HepG2 (cell line): ENCODE measurements around the gene PDGFB. TPM values are rescaled to one million over a fixed set of nuclear protein-coding genes. Genes with fewer than 3 reads are reported as not detected.

ENCODE experiments used
- ATAC-seq: fragments of 200-7000 bp; cut with Tn5 transposase; 3 replicates; pipeline ENCODE4 v1.9.1; 2020; ENCODE audit warnings: mild to moderate bottlenecking, moderate library complexity
- BruUV-seq: library from RNA; stranded (reverse); fragments of 400-500 nt; replicated peaks from 2 replicates; lab custom pipeline; 2021; lab: Mats Ljungman, UMichigan
- CTCF ChIA-PET: fragments of 300-600 bp; formaldehyde crosslinking; extraction: SDS; loops from one replicate; lab custom pipeline; 2021; ENCODE audit warnings: low total read pairs, inconsistent platforms, low intra/inter-chr PET ratio; lab: Yijun Ruan, JAX
- POLR2A ChIA-PET: fragments of 350-600 bp; sonication (Branson Sonifier 250); formaldehyde crosslinking; loops from one replicate; lab custom pipeline; 2020; ENCODE audit warnings: antibody characterized with exemption, inconsistent platforms; lab: Yijun Ruan, JAX
- DNase-seq: peaks from one replicate; pipeline ENCODE4 v3.0.0-alpha.2; 2015; ENCODE audit warnings: low spot score
- FAIRE-seq: peaks from 3 replicates; lab custom pipeline; 2011; peaks lifted over from hg19 to GRCh38; lab: Jason Lieb, UNC
- H2AFZ ChIP-seq: one replicate; pipeline ENCODE4 v1.6.1; 2011; ENCODE audit warnings: low read length, inconsistent platforms
- H3K27ac ChIP-seq: fragments of 300-600 bp; 3 replicates; pipeline ENCODE4 v1.8.0; 2011; ENCODE audit warnings: mixed run types, mild to moderate bottlenecking, mixed read lengths, low read length, inconsistent platforms; ENCODE audit not compliant: insufficient read depth; ENCODE audit errors: extremely low read length
- H3K27me3 ChIP-seq, 2 experiments: fragments of 200-600 bp in 1 of 2; 2 replicates in 1 of 2; 3 replicates in 1 of 2; pipeline versions ENCODE4 v1.6.0 to v1.8.0; 2011; ENCODE audit warnings: low read length in 2 of 2, mild to moderate bottlenecking in 2 of 2, moderate library complexity in 2 of 2, inconsistent platforms in 1 of 2; ENCODE audit not compliant: insufficient read depth in 2 of 2, control insufficient read depth in 1 of 2
- H3K36me3 ChIP-seq, 2 experiments: fragments of 200-600 bp in 1 of 2; replicated peaks in 1 of 2; 2 replicates in 1 of 2; 3 replicates in 1 of 2; pipeline versions ENCODE4 v1.5.1 to v1.8.0; 2011; ENCODE audit warnings: low read length in 2 of 2, inconsistent platforms in 1 of 2; ENCODE audit not compliant: insufficient read depth in 2 of 2, control insufficient read depth in 1 of 2
- H3K4me1 ChIP-seq: 2 replicates; pipeline ENCODE4 v1.5.1; 2012; ENCODE audit warnings: low read length, inconsistent platforms; ENCODE audit not compliant: insufficient read depth
- H3K4me2 ChIP-seq: 2 replicates; pipeline ENCODE4 v1.6.0; 2011; ENCODE audit warnings: low read depth, low read length, inconsistent platforms
- H3K4me3 ChIP-seq, 3 experiments: fragments of 200-600 bp in 1 of 3; sonication (generic), shearing (Covaris generic) in 1 of 3; replicated peaks in 1 of 3; 2 replicates each; pipeline ENCODE4 v1.5.1; 2011 to 2016; ENCODE audit warnings: low read length in 3 of 3, inconsistent platforms in 2 of 3, low read depth in 2 of 3, mild to moderate bottlenecking in 2 of 3, control low read depth in 1 of 3, mixed read lengths in 1 of 3; ENCODE audit not compliant: insufficient read depth in 1 of 3
- H3K79me2 ChIP-seq: one replicate; pipeline ENCODE4 v1.6.1; 2011; ENCODE audit warnings: low read length, inconsistent platforms; ENCODE audit not compliant: insufficient read depth
- H3K9ac ChIP-seq: 2 replicates; pipeline ENCODE4 v1.6.0; 2011; ENCODE audit warnings: mild to moderate bottlenecking, low read depth, low read length, inconsistent platforms; ENCODE audit not compliant: insufficient read depth
- H3K9me3 ChIP-seq: 2 replicates; pipeline ENCODE4 v1.5.1; 2012; ENCODE audit warnings: mild to moderate bottlenecking, low read length
- H4K20me1 ChIP-seq: 2 replicates; pipeline ENCODE4 v1.6.0; 2011; ENCODE audit warnings: inconsistent platforms, mild to moderate bottlenecking, low read length, moderate library complexity; ENCODE audit not compliant: insufficient read depth
- KLF16 ChIP-seq, 2 experiments: sonication (generic) in 1 of 2; formaldehyde crosslinking in 1 of 2; IDR thresholded peaks; 2 replicates each; pipeline versions ENCODE4 v1.6.1 to v1.8.0; 2016 to 2023; ENCODE audit warnings: missing genetic modification reagents in 2 of 2, missing compliant biosample characterization in 1 of 2
- LCORL ChIP-seq, 2 experiments: fragments of 450-650 bp in 1 of 2; sonication (generic) in 1 of 2; formaldehyde crosslinking in 1 of 2; IDR thresholded peaks; 2 replicates each; pipeline versions ENCODE4 v1.5.0 to v1.6.1; 2017 to 2020; ENCODE audit warnings: antibody characterized with exemption in 1 of 2, missing genetic modification reagents in 1 of 2
- MAFK ChIP-seq, 2 experiments: IDR thresholded peaks in 1 of 2; conservative IDR thresholded peaks in 1 of 2; 2 replicates each; pipeline ENCODE4 v1.6.1; 2011; ENCODE audit warnings: improper control_type of control experiment in 2 of 2, low read length in 2 of 2
- NFYC ChIP-seq: IDR thresholded peaks from 2 replicates; pipeline ENCODE4 v1.6.1; 2016; ENCODE audit warnings: missing genetic modification reagents, missing compliant biosample characterization
- PHF5A ChIP-seq: IDR thresholded peaks from one replicate; pipeline ENCODE4 v1.6.1; 2018; ENCODE audit warnings: low read depth, missing genetic modification reagents; ENCODE audit not compliant: unreplicated experiment
- RFX1 ChIP-seq: fragments of 450-650 bp; IDR thresholded peaks from 2 replicates; pipeline ENCODE4 v1.6.1; 2017
- SP5 ChIP-seq: IDR thresholded peaks from 2 replicates; pipeline ENCODE4 v1.6.1; 2016; ENCODE audit warnings: low read depth, borderline replicate concordance
- STAG1 ChIP-seq: sonication (generic); formaldehyde crosslinking; IDR thresholded peaks from 2 replicates; pipeline ENCODE4 v1.4.0; 2020; ENCODE audit warnings: missing genetic modification reagents
- ZKSCAN8 ChIP-seq: IDR thresholded peaks from 2 replicates; pipeline ENCODE4 v1.6.1; 2016; ENCODE audit warnings: borderline replicate concordance, missing genetic modification reagents, missing compliant biosample characterization
- ZNF10 ChIP-seq: sonication (generic); formaldehyde crosslinking; IDR thresholded peaks from 2 replicates; pipeline ENCODE4 v1.4.0; 2020; ENCODE audit warnings: mild to moderate bottlenecking, low read depth, missing genetic modification reagents, borderline replicate concordance
- ZNF180 ChIP-seq: sonication (generic); formaldehyde crosslinking; IDR thresholded peaks from 2 replicates; pipeline ENCODE4 v1.4.0; 2020; ENCODE audit warnings: low read depth, missing genetic modification reagents, borderline replicate concordance
- ZNF496 ChIP-seq: sonication (generic); formaldehyde crosslinking; IDR thresholded peaks from 2 replicates; pipeline ENCODE4 v1.8.1; 2023; ENCODE audit warnings: mild to moderate bottlenecking, moderate library complexity, missing genetic modification reagents; ENCODE audit not compliant: insufficient replicate concordance
- WGBS: methylation state at CpG from one replicate; pipeline ENCODE4 v1.1.6; 2017; ENCODE audit warnings: low lambda C conversion rate; 5-methylcytosine and 5-hydroxymethylcytosine counted together
- in situ Hi-C: cut with HindIII; loops from 2 replicates; pipeline ENCODE4 v1.10.0; 2017; ENCODE audit warnings: low pct_unique_long_range_greater_than_20kb; ENCODE audit not compliant: extremely low pct_ligation_motif_present
- intact Hi-C: fragments of 100-400 bp; cut with micrococcal nuclease; formaldehyde crosslinking; loops from one replicate; pipeline ENCODE4 v1.10.0; 2022; ENCODE audit not compliant: unreplicated experiment
- polyA plus RNA-seq, 8 experiments: library from polyadenylated mRNA; depleted of rRNA in 3 of 8; stranded (reverse) in 7 of 8; unstranded in 1 of 8; fragments of >200 nt; fragmentation: Illumina TruSeq in 4 of 8; extraction: Trizol in 4 of 8; gene quantifications; 2 replicates each; pipeline versions ENCODE4 v1.2.1 to v1.2.3, GENCODE V29; 2011 to 2016; ENCODE audit warnings: low read depth in 4 of 8, missing spikeins in 1 of 8, mixed read lengths in 1 of 8; ENCODE audit not compliant: insufficient read depth in 1 of 8
- total RNA-seq, 5 experiments: library from RNA; depleted of rRNA; stranded (reverse); fragments of >200 nt; fragmentation: Illumina TruSeq; extraction: Trizol; gene quantifications; 2 replicates each; pipeline ENCODE4 v1.2.3, GENCODE V29; 2016; ENCODE audit warnings: low read depth in 1 of 5
- TF ChIP-seq, protein P1 (sequence below): sonication (generic); formaldehyde crosslinking; IDR thresholded peaks from 2 replicates; pipeline ENCODE4 v1.8.1; 2023; ENCODE audit warnings: mild to moderate bottlenecking, missing genetic modification reagents, borderline replicate concordance
- TF ChIP-seq, protein P2 (sequence below), 2 experiments: sonication (generic) in 1 of 2; formaldehyde crosslinking in 1 of 2; IDR thresholded peaks; 2 replicates each; pipeline versions ENCODE4 v1.6.1 to v1.9.0; 2014 to 2022; ENCODE audit warnings: antibody characterized with exemption in 1 of 2, borderline replicate concordance in 1 of 2, inconsistent platforms in 1 of 2, low read depth in 1 of 2, missing genetic modification reagents in 1 of 2
- TF ChIP-seq, protein P3 (sequence below): sonication (generic); formaldehyde crosslinking; IDR thresholded peaks from 2 replicates; pipeline ENCODE4 v1.5.0; 2020; ENCODE audit warnings: mild to moderate bottlenecking, missing genetic modification reagents, moderate library complexity

The PDGFB gene
- total and polyA plus RNA-seq, 2 of the 13 experiments (the other 11 are each of a cell fraction or from before 2014, with no cell fraction given): 1.4 to 10.1 TPM

DNA sequence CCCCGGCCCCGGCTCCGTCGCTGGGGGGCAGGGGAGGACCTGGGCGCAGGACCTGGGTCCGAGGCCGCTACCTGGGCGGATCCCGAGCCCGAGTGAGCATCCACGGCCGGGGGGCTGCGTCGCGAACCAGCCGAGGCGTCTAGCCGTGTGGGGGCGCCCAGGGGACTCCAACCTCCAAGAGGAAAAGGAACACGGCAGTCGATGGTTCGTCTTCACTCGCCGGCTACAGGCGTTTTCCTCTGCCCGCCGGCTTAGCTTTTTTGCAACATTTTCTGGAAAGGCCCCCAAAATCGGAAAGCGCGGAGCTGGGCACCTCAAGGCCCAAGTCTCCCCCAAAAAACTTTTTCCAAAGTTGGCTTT lies 666 bp downstream of the PDGFB start:
- CTCF ChIA-PET: no interaction called here
- H3K27ac ChIP-seq: peak overlapping the region; percentile 93
- no peaks in the 10 kb centered on the region for H3K9me3 ChIP-seq
- WGBS: 7% methylated on average over 5 of the region's 30 CpGs
- FAIRE-seq (no peak), DNase-seq (no peak), ATAC-seq (no peak)
- peak overlapping the region; percentile 89 for H3K9ac ChIP-seq
- POLR2A ChIA-PET: interaction anchor here (2.1 to 2.3 kb wide), 2 partner anchors 47 to 75 kb away, joined by 9 to 13 read pairs; partner anchors contain the start of gene RPL3
- peaks cover 12% of the 10 kb centered on the region for H3K79me2 ChIP-seq
- H3K36me3 ChIP-seq: no peaks in the 10 kb centered on the region
- H3K4me1 ChIP-seq: peaks cover 45% of the 10 kb centered on the region
- peak overlapping the region; percentile 67 to 88 (median 75) for H3K4me3 ChIP-seq
- in situ Hi-C loops: loop anchor here (5.0 kb wide), 1 partner anchor 67 kb away; no protein-coding TSS in a partner anchor
- intact Hi-C loops: loop anchor here (5.0 to 10.0 kb wide), 3 partner anchors 53 to 73 kb away; partner anchors contain the start of gene RPL3
- H3K27me3 ChIP-seq: no peaks in the 10 kb centered on the region; a peak in 1 of 5 replicates
- H4K20me1 ChIP-seq: peaks cover 3% of the 10 kb centered on the region; the same call in 1 of the 2 replicates
- H3K4me2 ChIP-seq: peak overlapping the region; percentile 75
- no peak overlapping the region for H2AFZ ChIP-seq
- no TSS peak for BruUV-seq
- no peak for TF ChIP-seq ZNF496
- TF ChIP-seq RFX1: no peak
- TF ChIP-seq KLF16 (CRISPR knock-in tag; IDR thresholded peaks at IDR 0.05): peak in 1 of 2 experiments; percentile 3; a peak in 1 of 4 replicates
- no peak for TF ChIP-seq LCORL (IDR thresholded peaks at IDR 0.05)
- TF ChIP-seq LCORL (CRISPR knock-in tag; IDR thresholded peaks at IDR 0.05): no peak
- no peak for TF ChIP-seq PHF5A (CRISPR knock-in tag)
- no peak for TF ChIP-seq ZNF180 (CRISPR knock-in tag)
- no peak for TF ChIP-seq ZKSCAN8 (CRISPR knock-in tag)
- no peak for TF ChIP-seq MAFK (conservative IDR thresholded peaks at IDR 0.05 in 1 of 2, IDR thresholded peaks at IDR 0.05 in 1 of 2; ENCODE audit: low read length in 2 of 2)
- TF ChIP-seq, protein P1, sequence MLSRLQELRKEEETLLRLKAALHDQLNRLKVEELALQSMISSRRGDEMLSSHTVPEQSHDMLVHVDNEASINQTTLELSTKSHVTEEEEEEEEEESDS (CRISPR knock-in tag): no peak
- TF ChIP-seq, protein P2, sequence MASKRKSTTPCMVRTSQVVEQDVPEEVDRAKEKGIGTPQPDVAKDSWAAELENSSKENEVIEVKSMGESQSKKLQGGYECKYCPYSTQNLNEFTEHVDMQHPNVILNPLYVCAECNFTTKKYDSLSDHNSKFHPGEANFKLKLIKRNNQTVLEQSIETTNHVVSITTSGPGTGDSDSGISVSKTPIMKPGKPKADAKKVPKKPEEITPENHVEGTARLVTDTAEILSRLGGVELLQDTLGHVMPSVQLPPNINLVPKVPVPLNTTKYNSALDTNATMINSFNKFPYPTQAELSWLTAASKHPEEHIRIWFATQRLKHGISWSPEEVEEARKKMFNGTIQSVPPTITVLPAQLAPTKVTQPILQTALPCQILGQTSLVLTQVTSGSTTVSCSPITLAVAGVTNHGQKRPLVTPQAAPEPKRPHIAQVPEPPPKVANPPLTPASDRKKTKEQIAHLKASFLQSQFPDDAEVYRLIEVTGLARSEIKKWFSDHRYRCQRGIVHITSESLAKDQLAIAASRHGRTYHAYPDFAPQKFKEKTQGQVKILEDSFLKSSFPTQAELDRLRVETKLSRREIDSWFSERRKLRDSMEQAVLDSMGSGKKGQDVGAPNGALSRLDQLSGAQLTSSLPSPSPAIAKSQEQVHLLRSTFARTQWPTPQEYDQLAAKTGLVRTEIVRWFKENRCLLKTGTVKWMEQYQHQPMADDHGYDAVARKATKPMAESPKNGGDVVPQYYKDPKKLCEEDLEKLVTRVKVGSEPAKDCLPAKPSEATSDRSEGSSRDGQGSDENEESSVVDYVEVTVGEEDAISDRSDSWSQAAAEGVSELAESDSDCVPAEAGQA (IDR thresholded peaks at IDR 0.05; ENCODE audit: low read depth): no peak
- TF ChIP-seq, protein P2 (CRISPR knock-in tag; IDR thresholded peaks at IDR 0.05; ENCODE audit: borderline replicate concordance): no peak
- no peak for TF ChIP-seq SP5 (CRISPR knock-in tag)
- TF ChIP-seq ZNF10: no peak
- peak; percentile 33; the same call in 1 of the 2 replicates for TF ChIP-seq STAG1 (CRISPR knock-in tag)
- TF ChIP-seq NFYC (CRISPR knock-in tag): no peak
- TF ChIP-seq, protein P3, sequence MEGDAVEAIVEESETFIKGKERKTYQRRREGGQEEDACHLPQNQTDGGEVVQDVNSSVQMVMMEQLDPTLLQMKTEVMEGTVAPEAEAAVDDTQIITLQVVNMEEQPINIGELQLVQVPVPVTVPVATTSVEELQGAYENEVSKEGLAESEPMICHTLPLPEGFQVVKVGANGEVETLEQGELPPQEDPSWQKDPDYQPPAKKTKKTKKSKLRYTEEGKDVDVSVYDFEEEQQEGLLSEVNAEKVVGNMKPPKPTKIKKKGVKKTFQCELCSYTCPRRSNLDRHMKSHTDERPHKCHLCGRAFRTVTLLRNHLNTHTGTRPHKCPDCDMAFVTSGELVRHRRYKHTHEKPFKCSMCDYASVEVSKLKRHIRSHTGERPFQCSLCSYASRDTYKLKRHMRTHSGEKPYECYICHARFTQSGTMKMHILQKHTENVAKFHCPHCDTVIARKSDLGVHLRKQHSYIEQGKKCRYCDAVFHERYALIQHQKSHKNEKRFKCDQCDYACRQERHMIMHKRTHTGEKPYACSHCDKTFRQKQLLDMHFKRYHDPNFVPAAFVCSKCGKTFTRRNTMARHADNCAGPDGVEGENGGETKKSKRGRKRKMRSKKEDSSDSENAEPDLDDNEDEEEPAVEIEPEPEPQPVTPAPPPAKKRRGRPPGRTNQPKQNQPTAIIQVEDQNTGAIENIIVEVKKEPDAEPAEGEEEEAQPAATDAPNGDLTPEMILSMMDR (CRISPR knock-in tag): peak; percentile 55
